Adrenal gland (tissue), 12 donors: ENCODE data around the gene PRSS16. TPM values are rescaled to one million over a fixed set of nuclear protein-coding genes. Genes with fewer than 3 reads are reported as not detected.
"Not testable (repeated sequence)": the region's sequence is repeated elsewhere in the genome, so short reads cannot be mapped to it uniquely, and the experiment has no call there.

Source experiments
- DNase-seq, 7 donors: peaks; one replicate each; pipeline ENCODE4 v3.0.0-alpha.2; 2019 to 2020
- H3K27ac ChIP-seq, 5 donors: fragments of 200-600 bp; sonication (generic) in 4 of 5; 1 replicate in 3 of 5; 2 replicates in 2 of 5; pipeline versions ENCODE4 v1.5.1 to v1.8.0; 2016 to 2020; ENCODE audit warnings: mild to moderate bottlenecking in 1 of 5
- H3K27me3 ChIP-seq: fragments of 200-600 bp; 2 replicates; pipeline ENCODE4 v1.8.0; 2021
- H3K36me3 ChIP-seq, 2 donors: fragments of 200-600 bp; replicated peaks in 1 of 2; 1 replicate in 1 of 2; 2 replicates in 1 of 2; pipeline versions ENCODE4 v1.5.1 to v1.8.0; 2018 to 2022
- H3K4me1 ChIP-seq, 2 donors: fragments of 200-600 bp; replicated peaks in 1 of 2; 1 replicate in 1 of 2; 2 replicates in 1 of 2; pipeline versions ENCODE4 v1.5.1 to v1.8.0; 2018 to 2021
- H3K4me3 ChIP-seq, 4 donors: fragments of 200-600 bp; sonication (generic) in 3 of 4; one replicate each; pipeline ENCODE4 v1.5.1; 2016 to 2018
- H3K9me3 ChIP-seq, 3 donors: fragments of 200-600 bp; sonication (generic) in 1 of 3; replicated peaks in 1 of 3; 1 replicate in 2 of 3; 2 replicates in 1 of 3; pipeline versions ENCODE4 v1.5.1 to v1.8.0; 2016 to 2021
- POLR2A ChIP-seq, 2 donors: fragments of 450-650 bp; IDR thresholded peaks; one replicate each; pipeline ENCODE4 v1.6.1; 2017; ENCODE audit warnings: antibody characterized with exemption in 2 of 2, mild to moderate bottlenecking in 2 of 2, moderate library complexity in 1 of 2
- WGBS, 4 donors: extraction: QIAGEN DNeasy Blood & Tissue Kit in 2 of 4; methylation state at CpG; one replicate each; pipeline versions ENCODE4 v1.1.5 to v1.1.7; 2013 to 2017; 5-methylcytosine and 5-hydroxymethylcytosine counted together
- intact Hi-C, 2 donors: fragments of 100-400 bp; cut with DNase I; formaldehyde crosslinking; loops; one replicate each; pipeline versions ENCODE4 v1.14.1 to v1.15.0; 2022 to 2023
- polyA plus RNA-seq, 3 donors: library from polyadenylated mRNA; stranded (reverse); fragments of 200-250 nt in 2 of 3; fragments of 350-450 nt in 1 of 3; fragmentation: Illumina TruSeq in 1 of 3; extraction: RNeasy Lipid Tissue Mini Kit (QIAGEN cat#74804) in 1 of 3; gene quantifications; one replicate each; pipeline ENCODE4 v1.2.3, GENCODE V29; 2013 to 2014
- total RNA-seq, 9 donors: library from RNA; depleted of rRNA in 4 of 9; stranded (reverse); fragments of >200 nt in 4 of 9; fragments of 120-200 nt in 1 of 9; fragmentation: NEBNext Ultra II Directional in 1 of 9; extraction: Animal tissue kit (Norgen Biotek cat#: 25700) in 1 of 9; gene quantifications; one replicate each; pipeline versions ENCODE4 v1.1.0 to v1.2.4, GENCODE V29; 2013 to 2023
- TF ChIP-seq, protein P1 (sequence below), 6 experiments: fragments of 450-650 bp in 4 of 6; fragments of 200-600 bp in 2 of 6; sonication (generic) in 1 of 6; IDR thresholded peaks; 1 replicate in 5 of 6; 2 replicates in 1 of 6; pipeline versions ENCODE4 v1.5.1 to v1.8.0; 2016 to 2021; ENCODE audit warnings: antibody characterized with exemption in 6 of 6, mild to moderate bottlenecking in 2 of 6, moderate library complexity in 1 of 6
- donor health status: healthy with polysubstance abuse.
- donor health status: Bipolar disorder and iron deficiency.
- donor health status: DM: yes; HTN: yes; CAD: no.
- donor health status: DM: no; HTN: no; CAD: no.
- donor health status: DM: no; HTN: no; CAD: no.
- donor health status: DM: yes; HTN: yes; CAD: no.

PRSS16 gene
- total and polyA plus RNA-seq, 12 donors: 0.44 to 3.5 (median 1.2) TPM; not detected in 2

DNA sequence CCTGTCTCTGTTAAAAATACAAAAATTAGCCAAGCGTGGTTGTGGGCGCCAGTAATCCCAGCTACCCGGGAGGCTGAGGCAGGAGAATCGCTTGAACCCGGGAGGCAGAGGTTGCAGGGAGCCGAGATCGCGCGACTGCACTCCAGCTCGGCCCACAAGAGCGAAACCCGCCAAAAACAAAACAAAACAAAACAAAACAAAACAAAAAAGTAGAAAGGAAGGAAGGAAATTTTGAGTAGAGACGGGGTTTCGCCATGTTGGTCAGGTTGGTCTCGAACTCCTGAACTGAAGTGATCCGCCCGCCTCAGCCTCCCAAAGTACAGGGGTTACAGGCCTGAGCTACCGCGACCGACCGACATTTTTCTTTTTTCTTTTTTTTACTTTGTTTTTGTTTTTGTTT lies 30.6 kb upstream of the PRSS16 start:
- DNase-seq: no peak
- TF ChIP-seq, protein P1, sequence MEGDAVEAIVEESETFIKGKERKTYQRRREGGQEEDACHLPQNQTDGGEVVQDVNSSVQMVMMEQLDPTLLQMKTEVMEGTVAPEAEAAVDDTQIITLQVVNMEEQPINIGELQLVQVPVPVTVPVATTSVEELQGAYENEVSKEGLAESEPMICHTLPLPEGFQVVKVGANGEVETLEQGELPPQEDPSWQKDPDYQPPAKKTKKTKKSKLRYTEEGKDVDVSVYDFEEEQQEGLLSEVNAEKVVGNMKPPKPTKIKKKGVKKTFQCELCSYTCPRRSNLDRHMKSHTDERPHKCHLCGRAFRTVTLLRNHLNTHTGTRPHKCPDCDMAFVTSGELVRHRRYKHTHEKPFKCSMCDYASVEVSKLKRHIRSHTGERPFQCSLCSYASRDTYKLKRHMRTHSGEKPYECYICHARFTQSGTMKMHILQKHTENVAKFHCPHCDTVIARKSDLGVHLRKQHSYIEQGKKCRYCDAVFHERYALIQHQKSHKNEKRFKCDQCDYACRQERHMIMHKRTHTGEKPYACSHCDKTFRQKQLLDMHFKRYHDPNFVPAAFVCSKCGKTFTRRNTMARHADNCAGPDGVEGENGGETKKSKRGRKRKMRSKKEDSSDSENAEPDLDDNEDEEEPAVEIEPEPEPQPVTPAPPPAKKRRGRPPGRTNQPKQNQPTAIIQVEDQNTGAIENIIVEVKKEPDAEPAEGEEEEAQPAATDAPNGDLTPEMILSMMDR (IDR thresholded peaks at IDR 0.05): no peak
- no peak for TF ChIP-seq POLR2A (IDR thresholded peaks at IDR 0.05)
- Histone ChIP-seq H3K9me3 (no peaks in the 10 kb centered on the region), H3K4me3 (no peak overlapping the region), H3K27ac (no peak overlapping the region), H3K27me3 (peaks cover 36% of the 10 kb centered on the region), H3K36me3 (no peaks in the 10 kb centered on the region), H3K4me1 (no peaks in the 10 kb centered on the region)
- WGBS, 4 donors: 90 to 95% (median 93%) methylated on average over 21 of the region's 21 CpGs
- intact Hi-C loops: no loop called here

DNA sequence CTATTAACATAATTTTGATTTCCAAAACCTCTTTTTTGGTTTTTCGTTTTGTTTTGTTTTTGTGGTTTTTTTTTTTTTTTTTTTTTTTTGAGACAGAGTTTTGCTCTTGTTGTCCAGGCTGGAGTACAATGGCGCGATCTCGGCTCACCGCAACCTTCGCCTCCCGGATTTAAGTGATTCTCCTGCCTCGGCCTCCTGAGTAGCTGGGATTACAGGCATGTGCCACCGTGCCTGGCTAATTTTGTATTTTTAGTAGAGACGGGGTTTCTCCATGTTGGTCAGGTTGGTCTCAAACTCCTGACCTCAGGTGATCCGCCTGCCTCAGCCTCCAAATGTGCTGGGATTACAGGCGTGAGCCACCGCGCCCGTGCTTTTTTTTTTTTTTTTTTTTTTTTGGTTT lies 24.5 kb upstream of the PRSS16 start:
- H3K27ac ChIP-seq, H3K36me3 ChIP-seq, H3K4me3 ChIP-seq, intact Hi-C loops, DNase-seq, H3K4me1 ChIP-seq, H3K9me3 ChIP-seq, H3K27me3 ChIP-seq: not testable (repeated sequence)
- whole genome bisulfite sequencing, 4 donors: 86 to 91% (median 89%) methylated on average over 15 of the region's 15 CpGs

DNA sequence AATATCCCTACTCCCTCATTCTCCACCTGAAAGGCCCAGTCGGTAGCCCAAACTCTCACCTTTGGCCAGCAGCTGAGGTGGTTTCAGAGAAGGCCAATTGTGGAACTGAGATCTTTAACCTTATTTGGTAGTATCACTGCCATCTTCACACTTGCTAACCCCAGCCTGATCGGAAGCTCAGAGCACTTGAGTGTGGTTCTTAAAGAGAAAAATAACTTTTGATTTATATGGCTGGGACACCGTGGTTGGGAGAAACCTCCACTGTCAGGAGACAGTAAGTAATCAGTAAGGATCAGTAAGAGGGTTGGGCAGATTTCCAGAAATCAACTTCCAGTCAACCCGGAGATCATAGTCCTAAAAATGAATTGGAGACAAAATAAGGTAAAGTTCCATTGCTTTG lies 22.8 kb upstream of the PRSS16 start:
- Histone ChIP-seq H3K36me3 (no peaks in the 10 kb centered on the region), H3K27me3 (peaks cover 10% of the 10 kb centered on the region), H3K4me1 (no peaks in the 10 kb centered on the region), H3K27ac (no peak overlapping the region), H3K9me3 (no peaks in the 10 kb centered on the region), H3K4me3 (no peak overlapping the region)
- TF ChIP-seq, protein P1 (IDR thresholded peaks at IDR 0.05): no peak
- TF ChIP-seq POLR2A (IDR thresholded peaks at IDR 0.05): no peak
- DNase-seq: no peak
- intact Hi-C loops: no loop called here
- 54 to 68% (median 62%) methylated on average over 4 of the region's 4 CpGs for whole genome bisulfite sequencing, 4 donors

DNA sequence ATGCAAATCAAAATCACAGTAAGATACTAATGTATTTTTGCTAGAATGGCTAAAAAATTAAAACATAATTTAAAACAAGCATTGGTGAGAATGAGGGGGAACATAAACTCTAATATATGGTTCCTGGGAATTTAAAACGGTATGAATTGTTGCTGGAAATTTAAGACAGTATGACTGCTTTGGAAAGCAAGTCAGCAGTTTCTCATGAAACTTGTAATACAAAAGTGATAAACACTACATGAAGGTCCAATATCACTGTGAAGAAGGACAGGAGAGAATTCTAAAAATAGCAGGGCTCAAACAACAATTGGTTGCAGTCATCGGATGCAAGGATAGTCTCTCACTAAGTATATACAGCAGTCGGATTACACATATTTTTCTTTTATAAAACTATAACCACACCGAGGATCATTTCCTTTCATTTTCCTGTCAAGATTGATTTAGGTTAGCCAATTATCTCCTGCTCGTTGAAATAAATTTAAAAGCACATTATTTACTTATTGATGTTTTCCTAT lies 18.5 kb upstream of the PRSS16 start:
- Histone ChIP-seq H3K36me3 (no peaks in the 10 kb centered on the region), H3K4me3 (no peak overlapping the region), H3K9me3 (no peaks in the 10 kb centered on the region), H3K27ac (no peak overlapping the region), H3K27me3 (peaks cover 27% of the 10 kb centered on the region), H3K4me1 (no peaks in the 10 kb centered on the region)
- intact Hi-C loops: no loop called here
- DNase-seq: no peak
- WGBS, 4 donors: 59 to 68% (median 61%) methylated on average over 5 of the region's 5 CpGs
- TF ChIP-seq, protein P1 (IDR thresholded peaks at IDR 0.05): no peak
- no peak for TF ChIP-seq POLR2A (IDR thresholded peaks at IDR 0.05)

DNA sequence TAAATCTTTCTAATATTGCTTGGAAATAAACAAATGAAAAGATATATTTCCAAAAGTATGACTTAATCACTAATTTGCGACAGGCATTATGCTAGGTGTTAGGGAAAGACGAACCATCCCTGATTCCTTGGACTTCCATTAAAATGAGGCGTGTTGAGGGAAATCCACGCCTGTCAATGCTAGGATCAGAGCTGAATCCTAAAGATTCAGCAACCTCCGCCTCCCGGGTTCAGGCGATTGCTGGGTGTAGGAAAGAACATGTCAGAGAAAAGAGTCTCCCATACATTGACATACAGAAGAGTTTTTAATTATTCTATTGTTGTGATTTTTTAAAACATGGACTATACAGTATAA lies 16.8 kb upstream of the PRSS16 start:
- no peaks in the 10 kb centered on the region for H3K36me3 ChIP-seq
- no peaks in the 10 kb centered on the region for H3K9me3 ChIP-seq
- no peak for TF ChIP-seq POLR2A (IDR thresholded peaks at IDR 0.05)
- TF ChIP-seq, protein P1 (IDR thresholded peaks at IDR 0.05): no peak
- intact Hi-C loops: no loop called here
- H3K4me3 ChIP-seq: no peak overlapping the region
- H3K27me3 ChIP-seq: peaks cover 41% of the 10 kb centered on the region
- DNase-seq: no peak
- H3K4me1 ChIP-seq: no peaks in the 10 kb centered on the region
- WGBS, 4 donors: 27 to 43% (median 33%) methylated on average over 7 of the region's 7 CpGs
- no peak overlapping the region for H3K27ac ChIP-seq
